ENCODE results near the gene ATAD1. TPM values are rescaled to one million over a fixed set of nuclear protein-coding genes. Genes with fewer than 3 reads are reported as not detected.
A peak's percentile ranks its signal among the peaks of the same experiment; 100 is the strongest.

Gene ATAD1
- total RNA-seq, 1 donor = 51.8 TPM

DNA sequence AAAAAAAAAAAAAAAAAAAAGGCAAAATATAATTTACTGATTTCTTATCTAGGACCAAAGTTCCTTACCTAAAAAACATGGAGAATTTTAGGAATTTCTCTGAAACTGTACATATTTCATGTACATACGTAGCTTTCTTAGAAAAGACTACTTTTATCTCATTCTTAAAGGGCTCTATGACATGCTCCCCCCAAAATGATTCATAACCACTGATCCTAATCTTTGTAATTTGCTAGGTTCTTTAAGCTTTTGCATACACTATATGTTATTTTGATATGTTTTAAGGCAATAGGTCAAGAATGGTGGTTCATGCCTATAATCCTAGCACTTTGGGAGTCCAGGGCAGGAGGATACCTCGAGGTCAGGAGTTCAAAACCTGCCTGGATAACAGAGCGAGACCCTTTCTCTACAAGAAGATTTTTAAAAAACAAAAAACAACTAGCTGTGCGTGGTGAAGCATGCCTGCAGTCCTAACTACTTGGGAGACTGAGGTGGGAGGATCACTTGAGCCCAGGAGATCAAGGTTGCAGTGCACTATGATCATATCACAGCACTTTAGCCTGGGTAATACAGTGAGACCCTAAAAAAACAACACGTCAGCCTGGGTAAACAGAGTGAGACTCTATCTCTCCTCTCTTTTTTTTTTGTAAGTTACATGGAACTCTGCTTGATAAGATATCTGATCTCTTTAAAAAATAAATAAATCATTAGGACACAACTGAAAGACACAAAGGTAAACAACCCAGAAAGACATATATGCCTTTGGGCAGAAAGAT, 54.8 kb downstream of the ATAD1 start:
- TF ChIP-seq, protein P1, sequence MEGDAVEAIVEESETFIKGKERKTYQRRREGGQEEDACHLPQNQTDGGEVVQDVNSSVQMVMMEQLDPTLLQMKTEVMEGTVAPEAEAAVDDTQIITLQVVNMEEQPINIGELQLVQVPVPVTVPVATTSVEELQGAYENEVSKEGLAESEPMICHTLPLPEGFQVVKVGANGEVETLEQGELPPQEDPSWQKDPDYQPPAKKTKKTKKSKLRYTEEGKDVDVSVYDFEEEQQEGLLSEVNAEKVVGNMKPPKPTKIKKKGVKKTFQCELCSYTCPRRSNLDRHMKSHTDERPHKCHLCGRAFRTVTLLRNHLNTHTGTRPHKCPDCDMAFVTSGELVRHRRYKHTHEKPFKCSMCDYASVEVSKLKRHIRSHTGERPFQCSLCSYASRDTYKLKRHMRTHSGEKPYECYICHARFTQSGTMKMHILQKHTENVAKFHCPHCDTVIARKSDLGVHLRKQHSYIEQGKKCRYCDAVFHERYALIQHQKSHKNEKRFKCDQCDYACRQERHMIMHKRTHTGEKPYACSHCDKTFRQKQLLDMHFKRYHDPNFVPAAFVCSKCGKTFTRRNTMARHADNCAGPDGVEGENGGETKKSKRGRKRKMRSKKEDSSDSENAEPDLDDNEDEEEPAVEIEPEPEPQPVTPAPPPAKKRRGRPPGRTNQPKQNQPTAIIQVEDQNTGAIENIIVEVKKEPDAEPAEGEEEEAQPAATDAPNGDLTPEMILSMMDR (IDR thresholded peaks at IDR 0.05; ENCODE audit: insufficient read depth, low read length) = no peak
- no peak overlapping the region for H3K4me3 ChIP-seq (ENCODE audit: low read depth, low read length)
- no peak for DNase-seq (ENCODE audit: low read depth)

DNA sequence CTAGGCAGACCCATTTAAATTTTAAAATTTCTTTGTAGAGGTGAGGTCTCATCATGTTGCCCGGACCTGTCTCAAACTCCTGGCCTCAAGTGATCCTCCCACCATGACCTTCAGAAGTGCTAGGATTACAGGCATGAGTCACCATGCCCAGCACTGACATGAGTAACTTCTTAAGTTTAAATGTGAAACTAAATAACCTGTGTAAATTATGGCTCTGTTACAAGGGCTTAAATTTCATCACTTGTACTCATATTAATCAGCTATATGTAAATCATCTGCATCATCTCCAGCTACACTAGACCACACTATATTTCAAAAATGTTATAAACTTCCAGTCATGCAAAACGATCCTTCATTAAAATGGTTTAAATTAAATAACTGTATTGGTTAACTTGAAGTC, 56.1 kb downstream of the ATAD1 start:
- TF ChIP-seq, protein P1 (IDR thresholded peaks at IDR 0.05; ENCODE audit: insufficient read depth, low read length) = no peak
- peak; percentile 53 for DNase-seq (ENCODE audit: low read depth)
- no peak overlapping the region for H3K4me3 ChIP-seq (ENCODE audit: low read depth, low read length)

DNA sequence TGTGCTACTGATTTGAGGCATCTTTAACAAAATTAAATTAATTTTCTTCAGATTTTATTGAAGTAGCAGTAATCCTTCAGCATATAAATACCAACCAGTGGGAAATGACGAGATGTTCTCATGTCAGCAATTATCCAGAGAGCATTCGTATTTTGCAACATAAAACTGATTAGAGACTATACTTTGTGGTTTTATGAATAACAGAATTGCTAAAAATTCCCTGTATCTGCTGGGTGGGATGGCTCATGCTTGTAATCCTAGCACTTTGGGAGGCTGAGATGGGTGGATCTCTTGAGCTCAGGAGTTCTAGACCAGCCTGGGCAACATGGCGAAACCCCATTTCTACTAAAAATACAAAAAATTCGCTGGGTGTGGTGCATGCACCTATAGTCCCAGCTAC, 56.9 kb downstream of the ATAD1 start:
- DNase-seq (ENCODE audit: low read depth) = no peak
- H3K4me3 ChIP-seq (ENCODE audit: low read depth, low read length) = no peak overlapping the region
- TF ChIP-seq, protein P1 (IDR thresholded peaks at IDR 0.05; ENCODE audit: insufficient read depth, low read length) = no peak

DNA sequence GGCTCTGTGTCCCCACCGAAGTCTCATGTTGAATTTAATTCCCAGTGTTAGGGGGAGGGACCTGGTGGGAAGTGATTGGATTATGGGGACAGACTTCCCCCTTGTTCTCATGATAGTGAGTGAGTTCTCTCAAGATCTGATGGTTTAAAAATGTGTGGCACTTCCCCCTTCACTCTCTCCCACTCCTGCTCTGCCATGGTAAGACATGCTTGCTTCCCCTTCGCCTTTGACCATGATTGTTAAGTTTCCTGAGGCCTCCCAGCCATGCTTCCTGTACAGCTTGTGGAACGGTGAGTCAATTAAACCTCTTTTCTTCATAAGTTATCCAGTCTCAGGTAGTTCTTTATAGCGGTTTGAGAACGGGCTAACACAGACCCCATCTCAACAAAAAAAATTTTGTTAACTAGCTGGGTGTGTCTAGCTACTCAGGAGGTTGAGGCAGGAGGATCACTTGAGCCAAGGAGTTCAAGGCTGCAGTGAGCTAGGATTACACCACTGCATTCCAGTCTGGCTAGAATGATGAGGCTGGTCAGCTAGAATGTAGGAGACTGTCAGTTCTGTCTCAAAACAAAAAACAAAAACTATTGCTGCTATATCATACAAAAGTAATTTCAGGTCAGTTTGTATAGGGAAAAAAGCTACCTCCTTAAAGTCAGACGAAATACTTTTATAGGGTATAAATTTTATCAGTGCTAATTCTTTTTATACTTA, 57.7 kb downstream of the ATAD1 start:
- DNase-seq (ENCODE audit: low read depth) = no peak
- H3K4me3 ChIP-seq (ENCODE audit: low read depth, low read length) = no peak overlapping the region
- TF ChIP-seq, protein P1 (IDR thresholded peaks at IDR 0.05; ENCODE audit: insufficient read depth, low read length) = no peak

DNA sequence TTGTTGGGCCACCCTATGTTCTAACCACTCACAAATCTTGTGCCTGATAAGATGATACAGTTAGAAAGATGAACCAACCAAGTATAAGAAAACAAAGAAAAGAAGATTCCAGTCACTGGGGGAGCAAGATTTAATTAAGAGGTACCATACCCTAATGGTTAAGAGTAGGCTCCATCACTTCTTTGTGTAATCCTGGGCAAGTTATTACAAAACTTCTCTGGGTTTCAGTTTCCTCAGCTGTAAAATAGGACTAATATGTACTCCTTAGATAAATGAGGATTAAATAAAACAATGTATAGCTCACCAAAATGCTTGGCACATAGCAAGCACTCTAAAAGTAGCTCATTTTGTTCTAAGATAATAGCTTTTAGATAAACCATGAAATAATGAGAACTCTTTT, 58.5 kb downstream of the ATAD1 start:
- no peak overlapping the region for H3K4me3 ChIP-seq (ENCODE audit: low read depth, low read length)
- TF ChIP-seq, protein P1 (IDR thresholded peaks at IDR 0.05; ENCODE audit: insufficient read depth, low read length) = no peak
- DNase-seq (ENCODE audit: low read depth) = no peak

DNA sequence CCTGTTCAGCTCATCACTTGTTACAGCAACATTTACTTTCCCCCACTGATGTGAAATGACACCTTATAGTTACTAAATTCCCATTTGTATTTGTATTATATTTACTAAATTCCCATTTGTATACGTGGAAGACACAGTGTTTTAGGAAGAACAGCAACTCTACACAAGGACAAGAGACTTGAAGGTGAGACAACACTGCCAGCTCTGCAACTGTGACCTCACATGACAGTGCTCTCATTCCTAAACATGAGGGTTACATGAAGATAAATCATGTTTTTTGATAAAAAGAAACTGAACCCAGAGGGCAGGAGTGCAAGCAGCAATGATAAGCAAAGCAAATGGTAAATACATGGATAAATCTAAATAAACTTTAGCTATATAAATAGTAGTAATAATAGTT, 60.3 kb downstream of the ATAD1 start:
- DNase-seq (ENCODE audit: low read depth) = no peak
- TF ChIP-seq, protein P1 (IDR thresholded peaks at IDR 0.05; ENCODE audit: insufficient read depth, low read length) = no peak

More for the DNA sequence above, 60.3 kb downstream of the ATAD1 start:
- H3K4me3 ChIP-seq (ENCODE audit: low read depth, low read length) = no peak overlapping the region
